Effector CD8-positive, alpha-beta T cell (primary cell): ENCODE data around the gene MCCD1.

Experiments used
- DNase-seq: peaks from one replicate; lab custom pipeline; 2025; lab: John Stamatoyannopoulos, UW

The MCCD1 gene

DNA sequence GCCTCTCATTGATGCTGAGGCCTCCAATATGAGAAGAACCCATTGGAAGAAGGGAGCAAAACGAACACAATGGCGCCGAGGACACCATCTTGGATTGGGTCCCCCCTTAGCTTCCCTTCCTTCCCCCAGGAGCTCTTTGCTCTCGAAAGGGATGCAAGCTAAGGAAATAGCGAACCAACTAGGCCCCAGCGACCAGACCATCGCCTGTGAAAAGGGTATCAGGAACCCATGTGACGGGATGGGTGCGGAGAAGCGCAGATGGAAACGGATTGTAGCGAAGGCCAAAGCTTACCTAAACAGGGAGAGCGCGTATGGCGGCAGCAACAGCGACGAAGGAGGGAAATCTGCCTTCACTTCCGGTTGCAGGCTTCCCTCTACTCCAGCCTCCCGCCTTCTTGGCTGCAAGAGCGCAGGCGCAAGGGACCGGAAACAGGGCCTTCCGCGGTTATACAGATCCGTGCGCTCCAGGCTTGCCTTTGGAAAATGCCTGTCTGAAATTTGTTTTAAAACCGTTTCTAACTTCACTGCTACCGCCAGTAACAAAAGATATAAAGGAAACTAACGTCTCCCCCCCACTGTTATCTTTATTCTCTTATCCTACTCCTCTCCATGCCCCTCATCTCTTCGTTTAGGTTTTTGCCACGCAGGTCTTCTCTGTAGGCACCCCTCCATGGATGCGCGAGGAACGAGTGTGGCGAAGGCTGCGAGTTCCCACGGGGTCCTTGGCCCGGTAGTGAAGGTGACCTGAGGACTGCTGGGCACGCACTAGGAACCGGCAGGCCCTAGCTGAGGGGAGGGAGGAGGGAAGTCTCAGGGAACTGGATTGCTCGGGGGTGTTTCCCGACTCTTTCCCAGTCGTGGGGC, 13.1 kb downstream of the MCCD1 start, which contains the start of gene DDX39B:
DDX39B (minus strand) TSS at position 346 of the 864 bp plus-strand sequence. CDS start 1,471 bp downstream, outside the sequence.
- DNase-seq, result peak; percentile 88

DNA sequence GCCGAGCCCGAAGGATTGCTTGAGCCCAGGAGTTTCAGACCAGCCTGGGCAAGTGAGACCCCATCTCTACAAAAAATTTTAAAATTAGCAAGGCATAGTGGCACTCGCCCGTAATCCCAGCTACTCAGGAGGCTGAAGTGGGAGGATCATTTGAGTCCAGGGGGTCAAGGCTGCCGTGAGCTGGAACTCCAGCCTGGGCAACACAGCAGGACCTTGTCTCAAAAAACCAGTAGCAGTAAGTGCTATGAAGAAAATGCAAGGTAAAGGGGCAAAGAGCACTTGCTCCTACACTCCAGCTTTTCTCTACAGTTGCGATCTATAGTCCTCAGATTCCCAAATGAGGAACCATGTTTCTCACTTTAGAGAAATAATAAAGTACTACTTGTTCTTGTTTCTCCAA, 14.9 kb downstream of the MCCD1 start:
- DNase-seq, result no peak

DNA sequence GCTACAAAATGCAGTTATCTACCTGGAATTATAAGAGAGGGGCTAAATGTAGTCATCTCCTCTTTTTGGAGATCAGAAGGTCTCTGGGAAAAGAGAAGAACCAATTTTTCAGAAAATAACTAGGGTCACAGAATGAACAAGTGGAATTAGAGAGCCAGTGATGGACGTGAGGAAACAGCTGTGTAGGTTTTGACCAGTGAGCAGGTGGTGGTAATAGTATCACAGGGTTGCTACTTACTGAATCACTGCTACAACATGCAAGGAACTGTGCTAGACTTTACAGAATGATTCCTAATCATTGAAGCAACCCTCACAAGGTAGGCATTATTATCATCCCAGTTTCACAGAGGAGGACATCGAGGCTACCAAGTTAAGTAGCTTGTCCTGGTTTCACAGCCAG, 15.9 kb downstream of the MCCD1 start:
- no peak for DNase-seq

DNA sequence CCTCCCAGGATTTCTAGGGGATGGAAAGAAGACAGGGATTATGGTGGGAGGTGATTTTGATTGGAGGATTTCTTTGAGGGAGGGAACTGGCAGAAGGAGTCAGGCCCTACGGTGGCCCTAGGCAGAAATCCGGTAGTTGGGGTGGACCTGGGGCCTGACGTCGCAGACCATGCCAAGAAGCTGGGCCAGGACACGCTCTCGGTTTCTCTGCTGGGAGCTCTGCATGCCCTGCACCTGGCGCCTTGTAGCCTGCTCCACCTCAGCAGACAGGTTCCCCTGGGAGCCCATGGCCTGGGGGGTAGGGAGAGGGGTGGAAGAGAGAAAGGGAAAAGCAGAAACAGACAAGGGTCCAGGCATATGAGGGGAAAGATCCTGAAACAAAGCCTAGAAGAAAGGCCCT, 16.5 kb downstream of the MCCD1 start:
- DNase-seq, result no peak

DNA sequence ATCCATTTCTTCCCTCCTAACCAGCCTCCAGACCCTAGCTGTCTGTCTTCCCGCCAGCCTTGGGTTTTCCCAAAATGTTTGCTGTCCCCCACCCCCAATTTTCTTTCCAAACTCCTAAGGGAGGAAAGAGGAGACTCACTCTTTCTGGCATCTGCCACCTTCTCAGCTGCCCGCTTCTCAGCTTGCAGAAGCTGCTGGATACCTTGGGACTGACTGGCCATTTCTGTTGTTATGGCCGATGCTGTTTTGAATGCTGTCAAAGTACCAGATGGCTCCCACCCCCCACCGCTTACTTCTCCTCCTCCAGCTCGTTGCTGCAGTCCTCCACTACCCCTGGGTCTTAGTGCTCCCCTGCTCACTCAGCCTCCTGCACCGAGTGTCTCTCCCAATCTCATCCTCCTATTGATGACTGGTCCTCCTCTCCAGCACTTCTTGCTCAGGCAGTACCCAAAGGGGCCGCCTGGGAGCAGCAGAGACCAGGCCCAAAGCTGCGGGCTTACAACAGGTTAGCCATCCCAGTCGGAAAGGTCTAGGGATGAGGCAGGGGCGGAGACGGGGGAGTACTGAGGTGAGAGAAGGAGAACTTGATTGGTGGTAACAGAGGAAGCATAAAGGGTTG, 17.7 kb downstream of the MCCD1 start, which contains the start of gene ATP6V1G2:
ATP6V1G2 (minus strand) TSS at position 270 of the 619 bp plus-strand sequence; CDS start at position 221, 49 bp downstream.
- DNase-seq, result peak; percentile 76

DNA sequence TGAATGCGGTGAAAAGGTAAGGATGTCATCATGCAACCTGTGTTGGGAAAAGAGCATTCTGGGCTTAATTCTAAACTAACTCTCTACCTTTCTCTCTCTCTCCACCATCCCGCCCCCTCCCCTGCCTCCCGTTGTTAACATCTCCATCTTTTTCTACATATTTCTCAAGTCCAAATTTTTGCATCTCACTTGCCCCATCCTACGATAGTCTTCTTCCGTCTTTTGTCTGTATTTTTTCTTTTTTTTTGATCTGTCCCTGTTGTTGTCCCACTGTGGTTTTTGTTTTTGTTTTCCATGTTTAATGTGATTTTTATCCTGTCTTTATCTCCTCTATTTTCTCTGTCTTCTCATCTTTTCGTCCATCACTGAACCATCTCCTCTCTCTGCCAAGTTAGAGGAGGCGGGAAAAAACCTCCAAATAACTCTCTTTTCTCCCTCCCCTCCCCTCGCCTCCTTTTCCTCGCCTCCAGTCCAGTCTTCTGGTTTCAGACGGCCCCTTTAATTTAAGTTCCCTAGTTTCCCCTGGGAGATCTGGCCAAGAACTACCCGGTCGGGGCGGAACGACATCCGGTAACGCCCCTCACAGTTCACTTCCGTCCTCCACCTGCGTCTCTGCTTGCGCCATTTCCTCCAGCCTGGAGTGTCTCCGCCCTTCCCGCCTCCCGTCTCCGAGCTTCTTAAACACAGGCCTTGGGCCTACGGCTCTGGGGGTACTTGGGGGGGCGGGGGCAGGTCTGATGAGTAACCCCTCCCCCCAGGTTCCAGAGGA, 18.4 kb downstream of the MCCD1 start, which contains the start of gene NFKBIL1:
NFKBIL1 (plus strand) TSS at position 651 of the 769 bp plus-strand sequence; CDS start at position 738, 87 bp downstream.
- DNase-seq, result peak; percentile 80

DNA sequence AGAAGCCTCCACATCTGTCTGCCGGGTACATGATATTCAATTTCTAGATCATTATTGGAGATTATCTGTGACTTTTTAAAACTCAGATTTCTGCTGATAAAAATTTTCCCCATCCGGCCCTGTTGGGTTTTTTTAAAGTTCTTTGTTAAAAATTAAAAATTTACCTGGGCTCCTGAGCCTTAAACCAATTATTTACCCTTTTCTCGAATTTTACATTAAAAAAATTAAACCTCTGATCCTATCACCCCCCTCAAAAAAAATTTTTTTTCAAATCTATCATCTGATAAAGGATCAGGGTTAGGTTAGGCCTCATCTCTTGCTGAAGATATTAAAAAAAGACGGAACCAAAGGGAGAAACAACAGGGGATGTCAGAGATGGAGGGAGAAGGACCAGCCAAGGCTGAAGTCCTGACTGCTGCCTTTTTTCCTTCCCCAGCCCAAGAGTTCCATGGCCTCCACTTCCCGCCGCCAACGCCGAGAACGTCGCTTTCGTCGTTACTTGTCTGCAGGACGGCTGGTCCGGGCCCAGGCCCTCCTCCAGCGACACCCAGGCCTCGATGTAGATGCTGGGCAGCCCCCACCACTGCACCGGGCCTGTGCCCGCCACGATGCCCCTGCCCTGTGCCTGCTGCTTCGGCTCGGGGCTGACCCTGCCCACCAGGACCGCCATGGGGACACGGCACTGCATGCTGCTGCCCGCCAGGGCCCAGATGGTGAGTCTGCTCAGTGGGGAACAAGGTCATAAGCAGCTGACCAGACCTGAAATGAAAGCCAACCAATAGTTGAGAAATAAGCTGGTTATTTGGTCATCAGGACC, 19.2 kb downstream of the MCCD1 start:
- DNase-seq, result no peak

DNA sequence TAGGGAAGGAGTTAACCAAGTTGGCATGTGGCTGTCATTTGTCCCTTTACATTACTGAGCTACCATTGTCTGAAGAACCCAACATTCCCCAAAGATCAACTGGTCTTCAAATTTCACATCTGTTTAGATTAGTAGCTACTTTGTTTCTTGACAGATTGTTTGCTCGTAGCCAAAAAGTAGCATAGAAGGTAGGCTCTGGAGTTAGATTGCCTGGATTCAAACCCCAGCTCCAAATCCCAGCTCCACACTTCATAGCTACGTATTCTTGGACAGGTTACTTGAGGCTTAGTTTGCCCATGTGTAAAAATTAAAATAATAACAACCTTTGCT, 19.7 kb downstream of the MCCD1 start:
- DNase-seq, result no peak

DNA sequence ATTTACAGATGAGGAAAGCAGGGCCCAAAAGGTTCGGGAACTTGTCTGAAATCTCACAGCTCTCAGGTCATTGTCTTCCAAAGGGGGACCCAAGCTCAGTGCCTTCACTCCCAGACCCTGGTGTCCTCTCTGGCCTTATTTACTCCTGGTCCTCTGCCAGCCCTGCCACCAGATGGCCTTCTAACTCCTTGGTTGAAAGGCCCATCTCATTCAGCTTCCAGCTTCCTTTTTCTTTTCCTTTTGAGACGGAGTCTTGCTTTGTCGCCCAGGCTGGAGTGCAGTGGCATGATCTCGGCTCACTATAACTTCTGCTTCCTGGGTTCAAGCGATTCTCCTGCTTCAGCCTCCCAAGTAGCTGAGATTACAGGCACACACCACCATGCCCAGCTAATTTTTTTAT, 22.6 kb downstream of the MCCD1 start:
- DNase-seq, result peak; percentile 30

DNA sequence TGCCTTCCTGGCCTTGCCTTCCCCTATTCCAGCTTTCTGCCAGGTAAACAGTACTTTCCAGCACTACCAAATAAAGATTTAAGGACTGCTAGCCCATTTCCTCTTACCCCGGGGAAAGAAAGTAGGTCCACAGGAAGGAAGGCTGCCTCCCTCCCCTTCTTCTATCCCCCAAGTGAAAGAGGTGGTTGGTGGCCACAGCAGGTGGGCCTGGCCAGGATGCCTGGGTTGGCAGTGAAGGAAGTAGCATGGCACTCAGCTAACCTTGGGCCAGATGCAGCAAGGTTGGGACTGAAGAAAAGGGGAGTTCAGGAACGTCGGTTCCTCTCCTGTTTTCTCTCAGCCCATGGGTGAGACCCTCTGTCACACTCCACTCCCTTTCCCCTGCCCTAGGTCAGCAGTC, 27.5 kb downstream of the MCCD1 start:
- DNase-seq, result no peak

DNA sequence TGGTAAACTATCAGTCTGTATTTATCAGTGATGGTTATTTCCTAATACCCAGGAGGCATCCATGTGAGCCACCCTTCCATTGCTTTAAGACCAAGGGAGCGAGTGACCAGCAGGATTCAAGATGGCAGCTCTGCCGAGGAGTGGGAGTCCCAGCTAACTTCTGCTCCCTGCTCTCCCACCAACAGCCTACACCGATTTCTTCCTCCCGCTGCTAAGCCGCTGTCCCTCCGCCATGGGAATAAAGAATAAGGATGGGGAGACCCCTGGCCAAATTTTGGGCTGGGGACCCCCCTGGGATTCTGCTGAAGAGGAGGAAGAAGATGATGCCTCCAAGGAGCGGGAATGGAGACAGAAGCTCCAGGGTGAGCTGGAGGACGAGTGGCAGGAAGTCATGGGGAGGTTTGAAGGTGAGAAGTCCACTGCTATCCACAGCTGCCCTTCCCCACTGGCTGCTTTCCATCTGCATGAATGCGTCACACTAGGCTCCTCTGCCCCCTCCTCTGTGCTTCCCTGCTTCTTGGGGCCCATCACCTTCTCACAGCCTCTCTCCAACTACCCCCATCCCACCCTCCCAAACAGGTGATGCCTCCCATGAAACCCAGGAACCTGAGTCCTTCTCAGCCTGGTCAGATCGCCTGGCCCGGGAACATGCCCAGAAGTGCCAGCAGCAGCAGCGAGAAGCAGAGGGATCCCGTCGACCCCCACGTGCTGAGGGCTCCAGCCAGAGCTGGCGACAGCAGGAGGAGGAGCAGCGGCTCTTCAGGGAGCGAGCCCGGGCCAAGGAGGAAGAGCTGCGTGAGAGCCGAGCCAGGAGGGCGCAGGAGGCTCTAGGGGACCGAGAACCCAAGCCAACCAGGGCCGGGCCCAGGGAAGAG, 28.9 kb downstream of the MCCD1 start:
- DNase-seq, result no peak

DNA sequence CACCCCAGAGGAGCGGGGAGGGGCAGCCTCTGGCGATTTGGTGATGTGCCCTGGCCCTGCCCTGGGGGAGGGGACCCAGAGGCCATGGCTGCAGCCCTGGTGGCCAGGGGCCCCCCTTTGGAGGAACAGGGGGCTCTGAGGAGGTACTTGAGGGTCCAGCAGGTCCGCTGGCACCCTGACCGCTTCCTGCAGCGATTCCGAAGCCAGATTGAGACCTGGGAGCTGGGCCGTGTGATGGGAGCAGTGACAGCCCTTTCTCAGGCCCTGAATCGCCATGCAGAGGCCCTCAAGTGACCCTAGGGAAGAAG, 29.5 kb downstream of the MCCD1 start:
- DNase-seq, result no peak

DNA sequence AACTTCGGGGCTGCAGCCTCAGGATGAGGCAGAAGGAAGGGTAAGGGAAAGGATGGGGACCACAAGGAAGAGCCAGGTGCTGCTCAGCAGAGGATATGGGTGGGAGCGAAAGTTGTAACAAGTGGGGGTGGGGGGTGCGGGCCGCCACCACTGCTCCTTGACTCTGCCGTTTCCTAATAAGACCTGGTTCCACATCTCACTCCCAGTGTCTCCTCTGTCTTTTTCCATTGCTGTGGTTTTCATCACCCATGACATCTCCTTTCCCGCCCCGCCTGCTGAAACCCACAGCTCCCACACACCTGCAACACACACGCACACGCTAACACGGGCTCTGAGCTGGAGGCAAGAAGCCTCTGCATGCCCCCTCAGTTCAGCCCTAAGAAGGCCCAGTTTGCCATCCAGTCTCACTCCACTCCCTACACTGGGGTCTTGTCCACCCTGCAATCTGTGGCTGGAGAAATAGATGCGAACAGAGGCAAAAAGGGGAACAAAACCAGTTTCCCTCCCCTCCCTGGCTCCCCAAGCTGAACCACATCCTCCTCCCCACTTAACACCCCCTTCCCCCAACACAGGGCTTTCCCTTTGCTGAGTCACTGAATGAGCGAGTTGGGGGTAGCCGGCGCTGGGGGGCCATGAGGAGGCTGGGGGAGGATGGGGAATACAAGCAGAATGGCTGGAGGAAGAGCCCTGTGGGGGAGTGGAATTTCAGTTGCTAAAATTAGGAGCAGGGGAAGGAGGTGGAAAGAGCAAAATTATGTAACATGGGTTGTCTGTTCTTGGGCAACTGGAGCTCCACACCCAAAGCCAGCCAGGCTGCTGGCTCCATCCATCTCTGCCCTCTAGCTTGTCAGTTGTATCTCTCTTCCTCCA, 30.1 kb downstream of the MCCD1 start:
- DNase-seq, result peak; percentile 21

DNA sequence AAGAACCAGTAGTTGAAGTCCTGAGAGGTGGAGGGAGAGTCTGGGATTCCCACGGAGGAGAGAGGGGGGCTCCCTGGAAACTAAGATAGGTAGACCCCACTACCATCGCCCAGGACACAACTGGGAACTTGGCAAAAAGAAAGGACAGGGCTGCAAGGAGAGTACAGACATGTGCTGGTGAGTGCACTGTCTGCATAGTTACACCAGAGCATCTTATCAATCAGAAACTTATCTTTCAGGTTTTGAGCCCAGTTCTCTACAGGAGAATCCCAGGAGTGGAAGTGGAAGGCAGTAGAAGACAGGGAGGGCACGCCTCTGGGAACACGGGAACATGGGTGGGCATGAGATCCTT, 30.8 kb downstream of the MCCD1 start:
- DNase-seq, result no peak

DNA sequence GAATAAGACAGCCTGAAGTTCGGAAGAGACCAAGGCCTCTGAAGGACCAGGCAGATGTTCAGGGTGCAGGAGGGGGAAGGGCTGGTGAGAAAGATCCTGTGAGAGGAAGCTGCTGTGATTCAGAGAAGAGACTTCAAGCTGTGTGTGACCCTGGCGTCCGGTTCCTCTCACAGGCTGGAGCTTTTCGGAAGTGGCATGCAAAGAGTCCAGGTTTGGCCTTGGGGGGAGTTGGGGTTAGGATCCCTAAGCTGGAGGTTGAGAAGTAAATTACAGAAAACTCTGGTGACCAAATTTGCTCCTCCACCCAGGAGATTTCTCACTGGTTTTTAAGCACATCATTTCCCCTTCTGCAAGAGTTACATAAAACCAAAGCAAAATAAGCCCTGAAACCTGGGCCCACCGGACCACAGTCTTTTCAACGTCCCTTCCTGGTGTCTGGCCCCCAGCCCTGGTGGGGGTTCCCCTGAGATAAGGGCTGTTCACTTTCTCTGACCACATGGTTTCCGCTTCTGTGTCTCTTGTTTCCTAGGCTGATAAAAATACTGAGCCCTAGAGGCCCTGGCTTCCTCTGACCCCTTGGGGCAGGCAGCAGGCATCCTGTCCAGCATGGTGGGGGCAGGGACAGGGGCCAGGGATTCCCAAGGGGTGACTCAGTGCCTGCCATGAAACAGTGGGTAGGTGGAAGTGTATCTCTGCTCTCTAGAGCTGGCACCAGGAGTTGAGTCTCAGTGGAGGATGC, 31.4 kb downstream of the MCCD1 start:
- no peak for DNase-seq

DNA sequence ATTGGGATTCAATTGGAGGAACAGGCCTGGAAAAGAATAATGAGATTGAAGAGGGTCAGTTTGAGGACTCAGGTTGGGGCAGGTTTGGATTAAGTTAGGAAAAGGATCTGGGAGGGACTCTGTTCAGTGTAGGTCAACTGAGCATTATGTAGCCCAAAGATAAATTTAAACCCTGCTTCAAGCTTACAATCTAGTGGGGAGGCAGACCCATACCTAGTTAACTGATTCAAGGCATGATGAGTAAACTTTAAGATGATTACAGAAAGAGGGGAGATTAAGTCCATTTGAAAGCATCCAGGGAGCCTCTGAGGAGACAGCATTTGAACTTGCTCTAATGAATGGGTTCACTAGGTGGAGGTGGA, 31.9 kb downstream of the MCCD1 start:
- DNase-seq, result no peak

DNA sequence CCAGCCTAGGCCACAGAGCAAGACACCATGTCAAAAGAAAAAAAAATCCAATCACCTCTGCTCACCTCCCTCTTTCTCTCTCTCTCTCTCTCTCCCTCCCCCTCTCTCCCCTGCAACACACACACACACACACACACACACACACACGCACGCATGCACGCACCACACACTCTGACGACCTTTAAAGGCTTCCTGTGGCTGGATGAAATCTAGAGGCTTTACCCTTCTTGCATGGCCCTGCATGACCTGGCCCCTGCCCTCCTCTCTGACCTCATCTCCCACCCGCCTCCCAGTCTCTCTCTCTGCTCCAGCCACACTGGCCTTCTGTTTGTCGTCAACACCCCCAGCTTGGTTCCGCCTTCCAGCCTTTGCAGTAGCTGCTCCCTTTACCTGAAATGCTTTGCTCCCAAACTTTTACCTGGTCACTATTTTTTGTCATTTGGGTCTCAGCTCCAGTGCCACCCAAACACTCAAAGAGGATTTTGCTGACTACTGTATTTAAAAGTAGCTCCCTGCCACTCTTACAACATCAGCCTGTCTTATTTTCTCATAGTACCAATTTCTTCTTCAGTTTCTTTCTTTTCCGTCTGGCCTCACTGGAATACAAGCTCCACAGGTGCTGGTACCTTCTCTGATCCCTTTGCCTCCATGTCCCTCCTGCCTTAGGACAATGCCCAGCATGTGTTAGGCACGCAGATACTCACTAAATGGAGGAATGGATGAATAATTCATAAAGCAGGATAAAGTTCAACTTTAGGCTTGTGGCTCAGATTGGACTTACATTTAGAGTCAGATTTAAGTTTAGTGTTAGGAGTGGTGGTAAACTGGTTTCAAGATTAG, 39.0 kb downstream of the MCCD1 start:
- no peak for DNase-seq

DNA sequence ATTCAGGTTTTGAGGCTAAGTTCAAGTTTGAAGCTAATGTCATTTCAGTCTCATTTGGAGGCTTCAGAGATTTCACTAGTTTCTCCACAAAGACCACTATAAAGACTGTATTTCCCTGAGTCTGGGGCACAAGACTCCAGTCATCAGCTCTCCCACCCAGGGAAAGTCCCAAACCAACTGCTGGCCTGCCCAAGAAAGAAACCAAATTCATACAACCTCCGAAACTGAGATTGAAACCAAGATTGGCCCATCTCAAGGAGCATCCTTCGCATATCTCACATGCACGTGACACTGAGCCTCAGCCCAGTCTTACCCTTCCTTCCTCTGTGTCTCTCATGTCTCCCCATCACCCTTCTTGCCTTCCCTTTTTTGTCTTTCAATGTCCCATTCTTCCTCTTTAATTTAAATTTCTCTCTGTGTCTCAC, 39.8 kb downstream of the MCCD1 start:
- peak; percentile 34 for DNase-seq
